ENCODE measurements around the gene SOX15.

The SOX15 gene

GRCh38 chr17:7615265-7615747 lies 25.4 kb upstream of the SOX15 start:
- ATAC-seq: no peak
- TF ChIP-seq ESRRG (CRISPR knock-in tag; IDR thresholded peaks at IDR 0.05): no peak
- no peak for TF ChIP-seq TSHZ2 (CRISPR knock-in tag; IDR thresholded peaks at IDR 0.05)
- TF ChIP-seq POU6F1 (CRISPR knock-in tag; IDR thresholded peaks at IDR 0.05; ENCODE audit: borderline replicate concordance, low read depth): no peak
- TF ChIP-seq ZNF8 (CRISPR knock-in tag; IDR thresholded peaks at IDR 0.05): no peak
- TF ChIP-seq CREB5 (CRISPR knock-in tag; IDR thresholded peaks at IDR 0.05; ENCODE audit: low read depth): no peak
- TF ChIP-seq PATZ1 (CRISPR knock-in tag; IDR thresholded peaks at IDR 0.05; ENCODE audit: borderline replicate concordance): no peak
- TF ChIP-seq ZC3H10 (CRISPR knock-in tag; IDR thresholded peaks at IDR 0.05): no peak
- no peak for TF ChIP-seq GLIS3 (CRISPR knock-in tag; IDR thresholded peaks at IDR 0.05)
- no peak for TF ChIP-seq TOX (CRISPR knock-in tag; IDR thresholded peaks at IDR 0.05; ENCODE audit: borderline replicate concordance)
- TF ChIP-seq BACH2 (CRISPR knock-in tag; IDR thresholded peaks at IDR 0.05; ENCODE audit: borderline replicate concordance): no peak

- ATAC-seq: peak; percentile 96
- TF ChIP-seq PATZ1 (CRISPR knock-in tag; IDR thresholded peaks at IDR 0.05; ENCODE audit: borderline replicate concordance) (0 out of 2 replicates have a peak, but pooled peaks have one; percentile 29), CSDC2 (CRISPR knock-in tag; IDR thresholded peaks at IDR 0.05) (no peak)
Measured at GRCh38 chr17:7614425-7615264, 24.8 kb upstream of the SOX15 start, which contains the start of gene FXR2. Gene FXR2, minus strand, starts transcription at chr17:7614897. Its CDS starts 365 bp downstream, at chr17:7614532.

GRCh38 chr17:7613769-7614424 lies 24.0 kb upstream of the SOX15 start:
- peak; percentile 5; the same call in 2 of the 3 replicates for ATAC-seq
- no peak for TF ChIP-seq CSDC2 (CRISPR knock-in tag; IDR thresholded peaks at IDR 0.05)
- no peak for TF ChIP-seq SNAI2 (CRISPR knock-in tag; IDR thresholded peaks at IDR 0.05)
- TF ChIP-seq OSR1 (CRISPR knock-in tag; IDR thresholded peaks at IDR 0.05): no peak
- TF ChIP-seq ZC3H10 (CRISPR knock-in tag; IDR thresholded peaks at IDR 0.05): no peak
- TF ChIP-seq ARNTL (CRISPR knock-in tag; IDR thresholded peaks at IDR 0.05; ENCODE audit: borderline replicate concordance, low read depth): no peak
- no peak for TF ChIP-seq ZNF70 (CRISPR knock-in tag; IDR thresholded peaks at IDR 0.05)
- no peak for TF ChIP-seq GLIS3 (CRISPR knock-in tag; IDR thresholded peaks at IDR 0.05)
- TF ChIP-seq TSHZ2 (CRISPR knock-in tag; IDR thresholded peaks at IDR 0.05): no peak
- no peak for TF ChIP-seq TOX (CRISPR knock-in tag; IDR thresholded peaks at IDR 0.05; ENCODE audit: borderline replicate concordance)
- no peak for TF ChIP-seq ESRRG (CRISPR knock-in tag; IDR thresholded peaks at IDR 0.05)
- no peak for TF ChIP-seq TCF4 (CRISPR knock-in tag; IDR thresholded peaks at IDR 0.05; ENCODE audit: borderline replicate concordance)
- no peak for TF ChIP-seq ZNF565 (CRISPR knock-in tag; conservative IDR thresholded peaks at IDR 0.05; ENCODE audit: low read depth)
- TF ChIP-seq CSRNP3 (CRISPR knock-in tag; IDR thresholded peaks at IDR 0.05): no peak
- TF ChIP-seq CREB5 (CRISPR knock-in tag; IDR thresholded peaks at IDR 0.05; ENCODE audit: low read depth): no peak
- TF ChIP-seq BACH2 (CRISPR knock-in tag; IDR thresholded peaks at IDR 0.05; ENCODE audit: borderline replicate concordance): no peak
